ENCODE data around the gene CFP.

GRCh38 chrX:47573341-47574075 lies 56.2 kb downstream of the CFP start:
- TF ChIP-seq GATA3 (IDR thresholded peaks at IDR 0.05; ENCODE audit: low read depth, low read length), result no peak
- no peak for TF ChIP-seq GATA2 (IDR thresholded peaks at IDR 0.05; ENCODE audit: low read depth, low read length)
